Pancreas (tissue), 10 donors: Measurements from ENCODE around the gene GABBR2. TPM values are rescaled to one million over a fixed set of nuclear protein-coding genes. Genes with fewer than 3 reads are reported as not detected.
A peak's percentile ranks its signal among the peaks of the same experiment; 100 is the strongest.

Experiments
- ATAC-seq, 4 donors: fragments of 200-7000 bp; cut with Tn5 transposase; one replicate each; pipeline versions ENCODE4 v1.8.0 to v1.9.1; 2020; ENCODE audit warnings: mild to moderate bottlenecking in 4 of 4, moderate library complexity in 4 of 4
- DNase-seq, 6 donors: peaks; one replicate each; pipeline ENCODE4 v3.0.0-alpha.2; 2020
- FAIRE-seq: peaks from 2 replicates; lab custom pipeline; 2012; peaks lifted over from hg19 to GRCh38; lab: Jason Lieb, UNC
- H3K27ac ChIP-seq, 4 donors: fragments of 200-600 bp; sonication (generic); 1 replicate in 3 of 4; 2 replicates in 1 of 4; pipeline versions ENCODE4 v1.5.0 to v1.8.0; 2020
- H3K27me3 ChIP-seq, 4 donors: fragments of 200-600 bp; one replicate each; pipeline ENCODE4 v1.8.0; 2021
- H3K36me3 ChIP-seq, 3 donors: fragments of 200-600 bp; sonication (generic) in 1 of 3; one replicate each; pipeline versions ENCODE4 v1.5.0 to v1.8.0; 2020 to 2021
- H3K4me1 ChIP-seq, 3 donors: fragments of 200-600 bp; one replicate each; pipeline ENCODE4 v1.8.0; 2021
- H3K4me3 ChIP-seq, 4 donors: fragments of 200-600 bp; sonication (generic) in 2 of 4; one replicate each; pipeline versions ENCODE4 v1.5.0 to v1.8.0; 2020 to 2021
- H3K9me3 ChIP-seq, 4 donors: fragments of 200-600 bp; one replicate each; pipeline ENCODE4 v1.8.0; 2021
- WGBS, 2 donors: extraction: QIAGEN DNeasy Blood & Tissue Kit; methylation state at CpG; one replicate each; pipeline ENCODE4 v1.1.7; 2013; 5-methylcytosine and 5-hydroxymethylcytosine counted together
- intact Hi-C, 3 donors: fragments of 100-400 bp; cut with DNase I; formaldehyde crosslinking; loops; one replicate each; pipeline versions ENCODE4 v1.11.1 to v1.14.2; 2022
- polyA plus RNA-seq, 2 donors: library from polyadenylated mRNA; stranded (reverse); fragments of 200-250 nt; gene quantifications; one replicate each; pipeline ENCODE4 v1.2.3, GENCODE V29; 2013
- total RNA-seq, 6 donors: library from RNA; stranded (reverse); fragmentation: NEBNext Ultra II Directional in 4 of 6; extraction: Animal tissue kit (Norgen Biotek cat#: 25700) in 4 of 6; gene quantifications; one replicate each; pipeline versions ENCODE4 v1.2.1 to v1.2.4, GENCODE V29; 2021 to 2023
- TF ChIP-seq, protein P1 (sequence below), 4 donors: fragments of 200-600 bp; sonication (generic) in 3 of 4; IDR thresholded peaks; one replicate each; pipeline versions ENCODE4 v1.5.0 to v1.8.0; 2021; ENCODE audit warnings: antibody characterized with exemption in 4 of 4
- donor health status: healthy with polysubstance abuse.
- donor health status: DM: no; HTN: no; CAD: no; lungs with moderate emphysema.
- donor health status: DM: no; HTN: no; CAD: no.
- donor health status: control.
- donor health status: control.
- donor health status: Bipolar disorder and iron deficiency.
- donor health status: DM: yes; HTN: yes; CAD: no.
- donor health status: DM: no; HTN: no; CAD: no.
- donor health status: DM: no; HTN: no; CAD: no.
- donor health status: DM: yes; HTN: yes; CAD: no.

The GABBR2 gene
- total RNA-seq (under 1 TPM in 3 of 6 donors, not detected in 3; 0.04 to 0.14 (median 0.09) TPM), polyA plus RNA-seq (under 1 TPM in 1 of 2 donors, not detected in 1; 0.04 TPM)

DNA sequence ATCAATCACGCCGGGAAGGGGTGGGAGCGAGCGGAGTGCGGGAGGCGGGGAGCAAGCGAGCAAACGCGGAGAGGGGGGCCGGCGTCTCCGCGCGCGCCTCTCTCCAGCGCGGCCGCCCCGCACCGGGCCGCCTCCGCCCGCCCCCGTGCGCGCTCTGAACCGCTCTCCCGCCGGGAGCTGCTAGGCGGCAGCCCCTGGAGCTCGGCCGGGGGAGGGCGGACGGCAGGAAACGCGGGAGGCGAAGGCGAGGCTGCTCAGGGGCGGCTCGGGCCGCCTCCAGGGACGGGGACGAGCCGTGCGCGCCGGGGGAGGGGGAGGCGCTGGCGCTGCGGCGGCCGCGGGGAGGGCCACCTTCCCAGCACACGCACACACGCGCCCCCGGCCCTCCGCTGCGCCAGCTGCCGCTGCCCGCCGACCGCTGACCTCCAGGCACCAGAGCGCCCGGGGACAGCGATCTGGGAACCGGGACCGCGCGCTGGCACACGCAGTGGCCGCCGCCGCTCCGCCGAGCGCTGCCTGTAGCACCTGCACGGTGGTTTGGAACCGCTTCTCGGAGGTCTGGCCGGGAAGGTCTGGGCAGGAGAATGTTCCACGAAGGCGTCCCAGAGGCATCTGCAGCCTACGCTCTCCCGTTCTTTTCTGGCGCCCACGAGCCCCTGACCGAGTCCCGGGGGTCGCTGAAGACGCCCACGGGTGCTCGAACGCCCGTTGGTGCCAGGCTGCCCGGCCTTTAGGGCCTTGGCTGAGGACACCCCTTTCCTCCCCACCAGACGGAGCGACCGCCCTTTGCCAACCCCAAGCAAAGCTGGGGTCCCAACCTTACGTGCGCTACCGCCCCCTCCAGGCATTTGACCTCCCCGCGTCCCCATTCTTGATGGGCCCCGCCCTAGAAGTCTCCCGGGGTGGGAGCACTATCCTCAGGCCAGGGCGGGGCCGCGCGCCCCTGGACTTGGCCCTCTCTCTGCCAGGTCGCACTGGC is at the start of gene GABBR2:
Gene GABBR2 (minus strand): TSS at position 3 of the 979 bp plus-strand sequence. CDS start 198 bp downstream, outside the sequence.
- DNase-seq (peak in 1 of 6 donors; percentile 63), FAIRE-seq (no peak), ATAC-seq (peak in 1 of 4 donors; percentile 23)
- Histone ChIP-seq H3K27ac (no peak within 1 kb of the TSS), H3K36me3 (no peaks in the 10 kb centered on the region), H3K4me3 (peak within 1 kb of the TSS in 2 of 4 donors; percentile 28 to 46), H3K9me3 (no peaks in the 10 kb centered on the region), H3K27me3 (peaks cover 0 to 5% (median 2%) of the 10 kb centered on the region in 4 donors), H3K4me1 (peaks cover 0 to 6% (median 0%) of the 10 kb centered on the region in 3 donors)
- TF ChIP-seq, protein P1, sequence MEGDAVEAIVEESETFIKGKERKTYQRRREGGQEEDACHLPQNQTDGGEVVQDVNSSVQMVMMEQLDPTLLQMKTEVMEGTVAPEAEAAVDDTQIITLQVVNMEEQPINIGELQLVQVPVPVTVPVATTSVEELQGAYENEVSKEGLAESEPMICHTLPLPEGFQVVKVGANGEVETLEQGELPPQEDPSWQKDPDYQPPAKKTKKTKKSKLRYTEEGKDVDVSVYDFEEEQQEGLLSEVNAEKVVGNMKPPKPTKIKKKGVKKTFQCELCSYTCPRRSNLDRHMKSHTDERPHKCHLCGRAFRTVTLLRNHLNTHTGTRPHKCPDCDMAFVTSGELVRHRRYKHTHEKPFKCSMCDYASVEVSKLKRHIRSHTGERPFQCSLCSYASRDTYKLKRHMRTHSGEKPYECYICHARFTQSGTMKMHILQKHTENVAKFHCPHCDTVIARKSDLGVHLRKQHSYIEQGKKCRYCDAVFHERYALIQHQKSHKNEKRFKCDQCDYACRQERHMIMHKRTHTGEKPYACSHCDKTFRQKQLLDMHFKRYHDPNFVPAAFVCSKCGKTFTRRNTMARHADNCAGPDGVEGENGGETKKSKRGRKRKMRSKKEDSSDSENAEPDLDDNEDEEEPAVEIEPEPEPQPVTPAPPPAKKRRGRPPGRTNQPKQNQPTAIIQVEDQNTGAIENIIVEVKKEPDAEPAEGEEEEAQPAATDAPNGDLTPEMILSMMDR (IDR thresholded peaks at IDR 0.05): no peak
- WGBS, 2 donors: 2 to 3% methylated on average over 46 to 111 of the region's 111 CpGs
- intact Hi-C loops: no loop called here

DNA sequence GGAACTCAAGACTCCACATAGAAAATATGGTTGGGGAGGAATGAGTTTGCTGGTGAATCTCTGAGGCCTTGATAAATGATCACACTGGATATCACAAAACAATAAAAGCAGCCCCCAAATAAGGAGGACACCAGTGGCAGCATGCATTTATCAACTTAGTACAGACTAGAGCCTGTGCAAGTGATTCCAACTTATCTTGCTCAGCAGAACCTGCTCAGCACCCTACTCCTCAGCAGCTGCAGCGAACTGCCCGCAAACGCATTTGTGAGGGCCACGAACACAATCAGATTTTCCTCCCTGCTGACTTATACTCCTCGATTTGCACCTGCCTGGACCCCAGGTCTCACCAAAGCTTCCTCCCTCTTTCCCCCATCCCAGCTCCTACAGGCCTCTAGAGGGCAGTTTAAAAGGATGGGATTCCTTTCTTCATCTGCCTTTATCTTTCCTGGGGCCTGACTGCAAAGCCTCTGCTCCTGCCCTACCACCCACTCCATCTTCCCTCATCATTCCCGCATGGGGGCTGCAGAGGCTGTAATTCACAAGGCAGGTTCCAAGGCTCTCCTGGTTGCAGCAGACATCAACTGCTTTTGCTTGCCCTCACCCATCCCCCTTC is 46.4 kb upstream of the GABBR2 start:
- no peak overlapping the region for H3K4me3 ChIP-seq
- ATAC-seq (no peak), FAIRE-seq (no peak), DNase-seq (no peak)
- H3K4me1 ChIP-seq: no peaks in the 10 kb centered on the region
- TF ChIP-seq, protein P1 (IDR thresholded peaks at IDR 0.05): no peak
- no peaks in the 10 kb centered on the region for H3K27me3 ChIP-seq
- peaks cover 0 to 26% (median 0%) of the 10 kb centered on the region in 3 donors for H3K36me3 ChIP-seq
- intact Hi-C loops: no loop called here
- no peaks in the 10 kb centered on the region for H3K9me3 ChIP-seq
- WGBS, 2 donors: 90 to 91% methylated on average over 6 of the region's 6 CpGs
- no peak overlapping the region for H3K27ac ChIP-seq

GRCh38 chr9:98751210-98751609 is 42.5 kb upstream of the GABBR2 start:
- Histone ChIP-seq H3K9me3 (no peaks in the 10 kb centered on the region), H3K36me3 (peaks cover 0 to 25% (median 0%) of the 10 kb centered on the region in 3 donors), H3K4me3 (no peak overlapping the region), H3K27ac (no peak overlapping the region), H3K4me1 (no peaks in the 10 kb centered on the region), H3K27me3 (no peaks in the 10 kb centered on the region)
- TF ChIP-seq, protein P1 (IDR thresholded peaks at IDR 0.05): no peak
- DNase-seq (no peak), ATAC-seq (no peak), FAIRE-seq (no peak)
- 82 to 89% methylated on average over 2 of the region's 2 CpGs for whole genome bisulfite sequencing, 2 donors
- intact Hi-C loops: no loop called here

GRCh38 chr9:98750364-98751060 is 41.8 kb upstream of the GABBR2 start:
- peaks cover 0 to 24% (median 0%) of the 10 kb centered on the region in 3 donors for H3K36me3 ChIP-seq
- H3K27ac ChIP-seq: no peak overlapping the region
- no peaks in the 10 kb centered on the region for H3K9me3 ChIP-seq
- ATAC-seq (no peak), DNase-seq (no peak), FAIRE-seq (no peak)
- H3K4me1 ChIP-seq: no peaks in the 10 kb centered on the region
- intact Hi-C loops: no loop called here
- TF ChIP-seq, protein P1 (IDR thresholded peaks at IDR 0.05): no peak
- H3K4me3 ChIP-seq: no peak overlapping the region
- H3K27me3 ChIP-seq: no peaks in the 10 kb centered on the region
- 92 to 94% methylated on average over 5 of the region's 5 CpGs for WGBS, 2 donors
